HL-60/S4 (cell line): ENCODE results near the gene WNK2.

ENCODE experiments used
- in situ Hi-C: fragments of 300-500 bp; cut with MboI; formaldehyde crosslinking; loops from 2 replicates; pipeline ENCODE4 v1.14.3; 2022; ENCODE audit warnings: low sequenced_read_pairs

The WNK2 gene

GRCh38 chr9:93290495-93291434 lies 106.8 kb downstream of the WNK2 start:
- in situ Hi-C loops = no loop called here

GRCh38 chr9:93291536-93292287 lies 107.8 kb downstream of the WNK2 start:
- in situ Hi-C loops = no loop called here

GRCh38 chr9:93292288-93292615 lies 108.3 kb downstream of the WNK2 start:
- in situ Hi-C loops = no loop called here

- in situ Hi-C loops = no loop called here
These were observed 108.9 kb downstream of the WNK2 start for GRCh38 chr9:93292664-93293328.

- in situ Hi-C loops = no loop called here
These were observed 110.1 kb downstream of the WNK2 start for GRCh38 chr9:93294011-93294410.

GRCh38 chr9:93295031-93295430 lies 111.1 kb downstream of the WNK2 start:
- in situ Hi-C loops = no loop called here

GRCh38 chr9:93295456-93296076 lies 111.6 kb downstream of the WNK2 start:
- in situ Hi-C loops = no loop called here

- in situ Hi-C loops = no loop called here
These were observed 113.0 kb downstream of the WNK2 start for GRCh38 chr9:93296889-93297480.

GRCh38 chr9:93297659-93298497 lies 113.9 kb downstream of the WNK2 start:
- in situ Hi-C loops = no loop called here

- in situ Hi-C loops = no loop called here
These were observed 114.8 kb downstream of the WNK2 start for GRCh38 chr9:93298498-93299417.

GRCh38 chr9:93299418-93300174 lies 115.7 kb downstream of the WNK2 start:
- in situ Hi-C loops = loop anchor here (25.0 kb wide), 1 partner anchor 337 kb away; no protein-coding TSS in a partner anchor

GRCh38 chr9:93300175-93300572 lies 116.2 kb downstream of the WNK2 start:
- in situ Hi-C loops = loop anchor here (25.0 kb wide), 1 partner anchor 338 kb away; no protein-coding TSS in a partner anchor

- in situ Hi-C loops = loop anchor here (25.0 kb wide), 1 partner anchor 338 kb away; no protein-coding TSS in a partner anchor
These were observed 116.7 kb downstream of the WNK2 start for GRCh38 chr9:93300585-93301081.

GRCh38 chr9:93301291-93301811 lies 117.4 kb downstream of the WNK2 start:
- in situ Hi-C loops = loop anchor here (25.0 kb wide), 1 partner anchor 339 kb away; no protein-coding TSS in a partner anchor

- in situ Hi-C loops = loop anchor here (25.0 kb wide), 1 partner anchor 340 kb away; no protein-coding TSS in a partner anchor
These were observed 118.1 kb downstream of the WNK2 start for GRCh38 chr9:93301911-93302541.

GRCh38 chr9:93302586-93303257 lies 118.8 kb downstream of the WNK2 start:
- in situ Hi-C loops = loop anchor here (25.0 kb wide), 1 partner anchor 340 kb away; no protein-coding TSS in a partner anchor
